Heart left ventricle (tissue), 13 donors: Measurements from ENCODE around the gene SIGLEC14.

Experiments used
- POLR2A ChIP-seq, 2 donors: fragments of 450-650 bp; IDR thresholded peaks; one replicate each; pipeline ENCODE4 v1.6.1; 2017; ENCODE audit warnings: antibody characterized with exemption in 2 of 2, mild to moderate bottlenecking in 2 of 2, moderate library complexity in 2 of 2
- TF ChIP-seq, protein P1 (sequence below), 12 donors: fragments of 200-600 bp; sonication (generic) in 4 of 12; IDR thresholded peaks; one replicate each; pipeline versions ENCODE4 v1.5.0 to v1.8.0; 2018 to 2022; ENCODE audit warnings: antibody characterized with exemption in 12 of 12, mild to moderate bottlenecking in 5 of 12
- donor health status: ischemic (EF 13 %, LVEDD 7.1; RV severe dilation, severe dysfunction).
- donor health status: DM: no; HTN: yes; CAD: no.
- donor health status: DM: no; HTN: no; CAD: no.
- donor health status: ischemic (EF 25% LVEDD 6.9; RV normal size, moderate dysfunction).
- donor health status: ischemic (EF 25% LVEDD 5.7; RV mildly dilated, moderate dysfunction).
- donor health status: ischemic (EF 35%, LVEDD 5.7; RV mildly dilated, moderate dysfunction).
- donor health status: nonischemic (EF 11% LVEDD 7.7; RV severe dilation, severe dysfunction).
- donor health status: DM: yes; HTN: yes; CAD: no.
- donor health status: PGD.
- donor health status: ischemic (EF 29% LVEDD 5.4; RV normal size, mild dysfunction).
- donor health status: nonischemic (EF 23%, LVEDD 6.1; RV moderate dilation, normal function).

DNA sequence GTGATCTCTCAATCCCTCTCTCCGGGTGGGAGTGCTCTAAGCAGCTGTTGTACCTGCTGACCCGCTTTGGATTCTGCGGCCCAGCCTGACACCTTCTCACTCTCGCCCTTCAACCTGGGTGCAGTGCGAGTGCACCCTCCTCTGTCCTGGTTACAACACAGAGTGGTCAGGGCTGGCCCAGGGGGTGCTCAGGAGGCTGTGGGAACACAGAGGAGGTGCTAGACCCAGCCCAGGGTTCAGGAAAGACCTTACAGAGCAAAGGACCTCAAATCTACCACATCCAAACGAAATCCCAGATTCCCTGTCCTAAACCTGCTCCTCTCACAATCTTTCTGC is 51.9 kb downstream of the SIGLEC14 start:
- TF ChIP-seq, protein P1, sequence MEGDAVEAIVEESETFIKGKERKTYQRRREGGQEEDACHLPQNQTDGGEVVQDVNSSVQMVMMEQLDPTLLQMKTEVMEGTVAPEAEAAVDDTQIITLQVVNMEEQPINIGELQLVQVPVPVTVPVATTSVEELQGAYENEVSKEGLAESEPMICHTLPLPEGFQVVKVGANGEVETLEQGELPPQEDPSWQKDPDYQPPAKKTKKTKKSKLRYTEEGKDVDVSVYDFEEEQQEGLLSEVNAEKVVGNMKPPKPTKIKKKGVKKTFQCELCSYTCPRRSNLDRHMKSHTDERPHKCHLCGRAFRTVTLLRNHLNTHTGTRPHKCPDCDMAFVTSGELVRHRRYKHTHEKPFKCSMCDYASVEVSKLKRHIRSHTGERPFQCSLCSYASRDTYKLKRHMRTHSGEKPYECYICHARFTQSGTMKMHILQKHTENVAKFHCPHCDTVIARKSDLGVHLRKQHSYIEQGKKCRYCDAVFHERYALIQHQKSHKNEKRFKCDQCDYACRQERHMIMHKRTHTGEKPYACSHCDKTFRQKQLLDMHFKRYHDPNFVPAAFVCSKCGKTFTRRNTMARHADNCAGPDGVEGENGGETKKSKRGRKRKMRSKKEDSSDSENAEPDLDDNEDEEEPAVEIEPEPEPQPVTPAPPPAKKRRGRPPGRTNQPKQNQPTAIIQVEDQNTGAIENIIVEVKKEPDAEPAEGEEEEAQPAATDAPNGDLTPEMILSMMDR (IDR thresholded peaks at IDR 0.05): no peak
- no peak for TF ChIP-seq POLR2A (IDR thresholded peaks at IDR 0.05)
